ENCODE data around the gene SASH1. TPM values are rescaled to one million over a fixed set of nuclear protein-coding genes. Genes with fewer than 3 reads are reported as not detected.

Gene SASH1
- 0.41 and 0.59 TPM in 2 replicates for total RNA-seq

- intact Hi-C loops (cut with micrococcal nuclease): no loop called here
These were observed at the start of gene SASH1 for GRCh38 chr6:148342350-148343046. Gene SASH1 (plus strand): TSS chr6:148342838. CDS start chr6:148343068, 230 bp downstream.

- intact Hi-C loops (cut with micrococcal nuclease): no loop called here
These were observed 49.2 kb upstream of the SASH1 start for GRCh38 chr6:148293181-148293995.

GRCh38 chr6:148294059-148294458 is 48.6 kb upstream of the SASH1 start:
- intact Hi-C loops (cut with micrococcal nuclease): no loop called here

DNA sequence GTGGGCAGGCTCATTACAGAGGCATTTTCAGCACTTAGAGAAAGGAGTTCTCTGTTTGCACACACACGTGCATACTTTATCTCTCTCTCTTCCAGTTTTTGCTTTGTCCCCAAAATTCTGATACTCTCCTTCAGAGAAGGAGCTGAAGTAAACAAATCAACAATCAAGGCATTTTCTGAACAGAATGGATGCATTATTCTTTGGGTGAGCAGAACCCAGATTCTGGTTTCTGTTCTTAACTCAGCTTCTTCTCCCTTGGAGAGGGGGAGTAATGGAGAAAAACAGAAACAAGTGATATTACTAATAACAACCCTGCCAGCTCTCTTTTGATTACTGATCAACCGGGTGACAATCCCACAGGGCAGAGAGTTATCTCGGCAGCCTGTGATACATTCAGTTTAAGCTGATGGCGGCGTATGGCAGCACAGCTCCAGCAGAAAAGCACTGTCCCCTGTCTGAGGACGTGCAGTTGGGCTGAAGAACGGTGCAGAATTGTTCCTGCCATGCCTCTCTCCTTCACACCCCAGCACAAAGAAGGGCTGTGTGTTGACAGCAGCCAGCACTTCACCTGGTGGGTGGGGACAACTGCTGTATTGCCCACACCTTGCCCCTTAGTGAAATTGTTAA is 47.3 kb upstream of the SASH1 start:
- intact Hi-C loops (cut with micrococcal nuclease): no loop called here

DNA sequence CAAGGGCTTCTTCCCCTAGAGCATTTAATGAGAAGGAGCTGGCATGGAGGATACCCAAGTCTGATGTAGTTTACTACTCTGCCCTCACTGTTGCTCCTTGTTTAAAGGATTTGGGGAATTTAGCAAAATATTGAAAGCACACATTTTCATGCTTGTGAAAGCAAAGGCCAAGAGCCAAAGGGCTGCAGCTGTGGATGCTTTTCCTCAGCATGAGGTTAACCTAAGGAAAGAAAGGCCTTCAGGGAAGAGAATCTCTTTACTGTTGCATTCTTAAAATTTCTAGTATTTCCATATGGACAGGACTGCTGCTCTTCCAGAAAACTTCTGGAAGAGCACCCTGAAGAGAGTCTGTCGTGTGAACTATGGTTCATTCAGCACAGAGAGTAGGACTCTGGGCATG is 45.9 kb upstream of the SASH1 start:
- intact Hi-C loops (cut with micrococcal nuclease): no loop called here

- intact Hi-C loops (cut with micrococcal nuclease): no loop called here
These were observed 44.0 kb upstream of the SASH1 start for GRCh38 chr6:148298683-148299082.

DNA sequence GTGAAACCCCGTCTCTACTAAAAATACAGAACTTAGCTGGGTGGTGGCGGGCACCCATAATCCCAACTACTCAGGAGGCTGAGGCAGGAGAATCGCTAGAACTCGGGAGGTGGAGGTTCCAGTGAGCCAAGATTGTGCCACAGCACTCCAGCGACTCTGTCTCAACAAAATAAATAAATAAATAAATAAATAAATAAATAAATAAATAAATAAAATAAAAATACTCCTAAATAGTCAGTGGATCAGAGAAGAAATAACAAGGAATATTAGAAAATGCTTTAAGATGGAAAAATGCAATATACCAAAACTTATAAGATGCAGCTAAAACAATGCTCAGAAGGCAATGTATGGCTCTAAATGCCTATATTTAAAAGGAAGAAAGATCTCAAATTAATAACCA is 39.0 kb upstream of the SASH1 start:
- intact Hi-C loops (cut with micrococcal nuclease): no loop called here

- intact Hi-C loops (cut with micrococcal nuclease): no loop called here
These were observed 37.7 kb upstream of the SASH1 start for GRCh38 chr6:148304976-148305375.

DNA sequence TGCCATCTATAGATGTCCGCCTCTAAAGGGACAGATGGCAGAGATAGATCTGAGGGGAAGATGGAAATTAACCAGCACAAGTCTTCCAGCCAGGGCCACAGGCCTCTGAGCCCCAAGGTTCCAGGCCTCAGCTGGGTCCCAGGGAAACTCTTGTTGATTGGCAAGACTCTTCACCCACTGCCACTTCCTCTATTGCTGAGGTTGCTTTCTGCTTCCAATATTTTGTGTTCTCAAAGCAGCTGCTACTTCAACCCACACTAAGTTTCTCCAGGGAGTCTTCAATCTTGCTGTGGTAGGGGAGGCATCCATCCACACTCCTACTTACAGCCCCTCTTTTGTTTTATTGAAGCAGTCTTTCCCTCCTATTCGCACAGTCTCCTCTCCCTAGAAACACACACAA is 36.4 kb upstream of the SASH1 start:
- intact Hi-C loops (cut with micrococcal nuclease): no loop called here

DNA sequence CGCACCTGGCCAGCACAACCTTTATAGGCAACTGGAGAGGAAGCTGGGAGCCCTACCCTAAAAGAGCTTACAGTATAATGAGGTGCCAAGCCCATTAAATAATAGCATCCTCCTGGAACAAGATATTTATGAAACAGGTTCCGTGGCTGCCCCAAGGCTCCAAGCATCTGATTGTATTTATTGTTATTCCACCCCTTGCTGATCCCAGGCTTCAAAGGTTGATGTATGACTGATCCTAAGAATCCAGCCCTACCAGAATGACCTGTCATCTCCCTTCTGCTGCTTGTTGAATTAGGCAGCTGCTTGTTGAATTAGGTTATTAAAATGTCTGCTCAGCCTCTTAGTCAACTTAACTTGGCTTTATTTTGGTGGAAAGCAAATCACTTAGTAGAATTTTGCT is 35.2 kb upstream of the SASH1 start:
- intact Hi-C loops (cut with micrococcal nuclease): no loop called here

DNA sequence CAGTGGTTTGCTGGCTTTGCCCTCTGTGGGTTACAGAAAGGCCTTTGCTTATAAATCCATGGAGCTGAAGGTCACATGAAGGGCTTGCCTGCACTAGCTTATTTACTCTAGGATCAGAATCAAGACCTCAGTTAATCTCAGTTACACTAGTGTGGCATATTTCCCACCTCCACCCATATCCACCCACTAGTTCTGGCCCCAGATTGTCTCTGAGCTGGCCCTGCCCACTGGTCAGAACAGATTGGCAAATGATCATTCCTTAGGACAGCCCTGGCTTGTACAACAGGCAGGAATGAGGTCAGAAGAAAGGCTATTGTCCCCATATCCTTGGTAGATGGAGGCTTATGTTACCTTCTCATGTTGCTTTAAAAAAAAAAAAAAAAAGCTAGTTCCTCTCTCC is 33.3 kb upstream of the SASH1 start:
- intact Hi-C loops (cut with micrococcal nuclease): no loop called here

- intact Hi-C loops (cut with micrococcal nuclease): no loop called here
These were observed 30.5 kb upstream of the SASH1 start for GRCh38 chr6:148311966-148312669.

- intact Hi-C loops (cut with micrococcal nuclease): no loop called here
These were observed 29.1 kb upstream of the SASH1 start for GRCh38 chr6:148313488-148313887.

- intact Hi-C loops (cut with micrococcal nuclease): no loop called here
These were observed 26.3 kb upstream of the SASH1 start for GRCh38 chr6:148316308-148316707.

- intact Hi-C loops (cut with micrococcal nuclease): no loop called here
These were observed 25.6 kb upstream of the SASH1 start for GRCh38 chr6:148317051-148317450.

- intact Hi-C loops (cut with micrococcal nuclease): no loop called here
These were observed 24.9 kb upstream of the SASH1 start for GRCh38 chr6:148317739-148318138.

GRCh38 chr6:148322704-148323103 is 19.9 kb upstream of the SASH1 start:
- intact Hi-C loops (cut with micrococcal nuclease): no loop called here

DNA sequence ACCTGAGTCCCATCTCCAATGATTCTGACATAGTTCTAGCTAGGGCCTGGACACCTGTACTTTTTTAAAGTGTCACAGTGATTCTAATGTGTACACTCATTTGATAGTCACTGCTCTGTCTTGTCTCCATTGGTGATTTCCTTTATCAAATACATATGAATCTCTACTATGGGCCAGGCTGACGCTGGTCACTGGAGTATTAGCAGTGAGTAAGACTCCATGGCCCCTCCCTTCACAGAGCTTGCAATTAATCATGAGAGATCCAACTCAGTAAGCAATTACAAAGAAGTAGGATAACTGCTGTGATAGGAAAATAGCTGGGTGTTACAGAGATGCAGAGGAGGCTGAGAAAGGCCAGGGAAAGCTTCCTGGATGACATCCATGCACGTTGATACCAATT is 19.3 kb upstream of the SASH1 start:
- intact Hi-C loops (cut with micrococcal nuclease): no loop called here

GRCh38 chr6:148324297-148324985 is 18.2 kb upstream of the SASH1 start:
- intact Hi-C loops (cut with micrococcal nuclease): no loop called here

DNA sequence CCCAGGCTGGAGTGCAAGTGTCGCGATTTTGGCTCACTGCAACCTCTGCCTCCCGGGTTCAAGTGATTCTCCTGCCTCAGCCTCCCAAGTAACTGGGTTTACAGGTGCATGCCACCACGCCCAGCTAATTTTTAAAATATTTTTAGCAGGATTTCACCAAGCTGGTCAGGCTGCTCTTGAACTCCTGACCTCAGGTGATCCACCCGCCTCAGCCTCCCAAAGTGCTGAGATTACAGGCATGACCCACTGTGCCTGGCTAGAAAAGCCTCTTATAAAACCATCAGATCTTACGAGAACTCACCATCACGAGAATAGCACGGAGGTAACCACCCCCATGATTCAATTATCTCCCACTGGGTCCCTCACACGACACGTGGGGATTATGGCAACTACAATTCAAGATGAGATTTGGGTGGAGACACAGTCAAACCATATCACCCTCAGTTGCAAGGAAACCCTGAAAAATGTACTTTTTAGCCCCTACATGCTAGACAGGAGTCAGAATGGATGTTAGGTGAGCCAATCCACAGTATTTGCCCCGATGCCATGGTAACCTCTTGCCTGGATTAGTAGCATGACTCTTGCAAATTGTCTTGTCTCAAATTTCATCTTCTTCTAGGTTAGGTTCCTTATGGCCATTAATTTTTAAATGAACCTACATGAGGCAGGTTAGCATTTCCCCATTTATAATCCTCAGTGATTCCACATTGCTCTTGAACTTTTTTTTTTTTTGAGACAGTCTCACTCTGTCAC is 17.1 kb upstream of the SASH1 start:
- intact Hi-C loops (cut with micrococcal nuclease): no loop called here
